ENCODE data around the gene OAS2. TPM values are rescaled to one million over a fixed set of nuclear protein-coding genes. Genes with fewer than 3 reads are reported as not detected.

Gene OAS2
- total RNA-seq, 1 donor from 2014 or later: 0.36 TPM

- Mint-ChIP-seq H3K4me1 (no peaks in the 10 kb centered on the region), H3K36me3 (peaks cover 7% of the 10 kb centered on the region), H3K9me3 (peaks cover 6% of the 10 kb centered on the region), H3K27ac (no peak overlapping the region), H3K27me3 (ENCODE audit: low read depth) (peaks cover 20% of the 10 kb centered on the region), H3K4me3 (no peak overlapping the region)
- TF ChIP-seq CTCF (IDR thresholded peaks at IDR 0.05; ENCODE audit: unreplicated experiment): no peak
- DNase-seq (ENCODE audit: low spot score in 2 of 2, unreplicated experiment in 2 of 2): no peak
Observed at GRCh38 chr12:112964915-112965314, 13.4 kb upstream of the OAS2 start.

GRCh38 chr12:112965643-112966042, 12.7 kb upstream of the OAS2 start:
- TF ChIP-seq CTCF (IDR thresholded peaks at IDR 0.05; ENCODE audit: unreplicated experiment): no peak
- no peak overlapping the region for H3K4me3 Mint-ChIP-seq
- no peak overlapping the region for H3K27ac Mint-ChIP-seq
- H3K9me3 Mint-ChIP-seq: peaks cover 4% of the 10 kb centered on the region
- H3K4me1 Mint-ChIP-seq: no peaks in the 10 kb centered on the region
- H3K27me3 Mint-ChIP-seq (ENCODE audit: low read depth): peaks cover 26% of the 10 kb centered on the region
- DNase-seq (ENCODE audit: low spot score in 2 of 2, unreplicated experiment in 2 of 2): no peak
- H3K36me3 Mint-ChIP-seq: peaks cover 2% of the 10 kb centered on the region

GRCh38 chr12:112967306-112967705, 11.0 kb upstream of the OAS2 start:
- H3K4me3 Mint-ChIP-seq: no peak overlapping the region

DNA sequence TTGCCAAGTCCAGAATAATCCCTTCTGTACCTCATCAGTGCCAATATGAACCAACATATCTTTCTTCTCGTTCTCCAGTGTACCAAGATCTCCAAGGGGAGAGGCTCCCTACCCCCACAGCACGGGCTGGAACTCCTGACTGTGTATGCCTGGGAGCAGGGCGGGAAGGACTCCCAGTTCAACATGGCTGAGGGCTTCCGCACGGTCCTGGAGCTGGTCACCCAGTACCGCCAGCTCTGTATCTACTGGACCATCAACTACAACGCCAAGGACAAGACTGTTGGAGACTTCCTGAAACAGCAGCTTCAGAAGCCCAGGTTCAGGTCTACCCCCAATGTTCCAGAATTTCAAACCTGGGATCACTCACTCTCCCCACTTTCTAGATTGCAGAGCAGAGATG, 10.5 kb upstream of the OAS2 start:
- no peak for TF ChIP-seq CTCF (IDR thresholded peaks at IDR 0.05; ENCODE audit: unreplicated experiment)
- peaks cover 4% of the 10 kb centered on the region for H3K9me3 Mint-ChIP-seq
- H3K27ac Mint-ChIP-seq: no peak overlapping the region
- DNase-seq (ENCODE audit: low spot score in 2 of 2, unreplicated experiment in 2 of 2): no peak
- H3K36me3 Mint-ChIP-seq: no peaks in the 10 kb centered on the region
- H3K4me1 Mint-ChIP-seq: no peaks in the 10 kb centered on the region
- H3K27me3 Mint-ChIP-seq (ENCODE audit: low read depth): peaks cover 23% of the 10 kb centered on the region
- H3K4me3 Mint-ChIP-seq: no peak overlapping the region

More at GRCh38 chr12:112967306-112967705, 11.0 kb upstream of the OAS2 start:
- DNase-seq (ENCODE audit: low spot score in 2 of 2, unreplicated experiment in 2 of 2): no peak
- no peak for TF ChIP-seq CTCF (IDR thresholded peaks at IDR 0.05; ENCODE audit: unreplicated experiment)
- Mint-ChIP-seq H3K27ac (no peak overlapping the region), H3K27me3 (ENCODE audit: low read depth) (peaks cover 25% of the 10 kb centered on the region), H3K36me3 (no peaks in the 10 kb centered on the region), H3K4me1 (no peaks in the 10 kb centered on the region), H3K9me3 (peaks cover 1% of the 10 kb centered on the region)

- Mint-ChIP-seq H3K36me3 (no peaks in the 10 kb centered on the region), H3K27me3 (ENCODE audit: low read depth) (peaks cover 26% of the 10 kb centered on the region), H3K4me3 (no peak overlapping the region), H3K4me1 (no peaks in the 10 kb centered on the region), H3K27ac (no peak overlapping the region), H3K9me3 (peaks cover 4% of the 10 kb centered on the region)
- DNase-seq (ENCODE audit: low spot score in 2 of 2, unreplicated experiment in 2 of 2): no peak
- no peak for TF ChIP-seq CTCF (IDR thresholded peaks at IDR 0.05; ENCODE audit: unreplicated experiment)
Observed at GRCh38 chr12:112969547-112970306, 8.6 kb upstream of the OAS2 start.
